Ureter (tissue), 1 donor: ENCODE measurements around the gene YPEL3. TPM values are rescaled to one million over a fixed set of nuclear protein-coding genes. Genes with fewer than 3 reads are reported as not detected.
"Not testable (repeated sequence)": the region's sequence is repeated elsewhere in the genome, so short reads cannot be mapped to it uniquely, and the experiment has no call there.

Experiments used
- DNase-seq: peaks from one replicate; pipeline ENCODE4 v3.0.0-alpha.2; 2020; ENCODE audit warnings: low spot score
- total RNA-seq: library from RNA; stranded (reverse); gene quantifications from one replicate; pipeline ENCODE4 v1.2.4, GENCODE V29; 2023
- donor health status: DM: yes; HTN: yes; CAD: no.

Gene YPEL3
- total RNA-seq, 1 donor from 2014 or later: 31.0 TPM

GRCh38 chr16:30116291-30117207, 20.5 kb upstream of the YPEL3 start:
- no peak for DNase-seq

- DNase-seq: peak; percentile 59
Observed at GRCh38 chr16:30115238-30115637, 19.2 kb upstream of the YPEL3 start.

GRCh38 chr16:30114833-30115232, 18.8 kb upstream of the YPEL3 start:
- not testable (repeated sequence) for DNase-seq

GRCh38 chr16:30114411-30114810, 18.4 kb upstream of the YPEL3 start:
- no peak for DNase-seq

GRCh38 chr16:30113711-30114333, 17.8 kb upstream of the YPEL3 start:
- DNase-seq: no peak

GRCh38 chr16:30113031-30113710, 17.2 kb upstream of the YPEL3 start, which contains the start of gene GDPD3:
GDPD3 (minus strand) TSS chr16:30113537; CDS start chr16:30113478, 59 bp downstream.
- DNase-seq: peak; percentile 82

- DNase-seq: no peak
Observed at GRCh38 chr16:30112197-30113030, 16.4 kb upstream of the YPEL3 start.

- DNase-seq: no peak
Observed at GRCh38 chr16:30110661-30111060, 14.6 kb upstream of the YPEL3 start.

GRCh38 chr16:30108059-30108850, 12.2 kb upstream of the YPEL3 start:
- DNase-seq: no peak

GRCh38 chr16:30104492-30104891, 8.5 kb upstream of the YPEL3 start:
- DNase-seq: peak; percentile 72

- DNase-seq: no peak
Observed at GRCh38 chr16:30104090-30104489, 8.1 kb upstream of the YPEL3 start.

- DNase-seq: no peak
Observed at GRCh38 chr16:30096862-30097563, 1.0 kb upstream of the YPEL3 start.

GRCh38 chr16:30095166-30096078, 591 bp downstream of the YPEL3 start:
- DNase-seq: no peak

GRCh38 chr16:30094541-30095165, 1.4 kb downstream of the YPEL3 start:
- DNase-seq: no peak

GRCh38 chr16:30092373-30093010, 3.5 kb downstream of the YPEL3 start:
- DNase-seq: peak; percentile 79

- peak; percentile 93 for DNase-seq
Observed at GRCh38 chr16:30091474-30092372, 4.3 kb downstream of the YPEL3 start, which contains the start of gene TBX6. TBX6 (minus strand) TSS chr16:30091924; CDS start chr16:30091193, 731 bp downstream.
